Raji (cell line): ENCODE results near the gene CDC40.

Source experiments
- POLR2A ChIP-seq: IDR thresholded peaks from 2 replicates; pipeline ENCODE4 v1.6.1; 2011; ENCODE audit warnings: low read depth, low read length, control low read depth; ENCODE audit not compliant: insufficient read depth

CDC40 gene

GRCh38 chr6:110190726-110191125, 10.5 kb downstream of the CDC40 start:
- TF ChIP-seq POLR2A: no peak

GRCh38 chr6:110191477-110191876, 11.2 kb downstream of the CDC40 start:
- no peak for TF ChIP-seq POLR2A

GRCh38 chr6:110195639-110196038, 15.4 kb downstream of the CDC40 start:
- TF ChIP-seq POLR2A: no peak

GRCh38 chr6:110196874-110197273, 16.6 kb downstream of the CDC40 start:
- TF ChIP-seq POLR2A: no peak

GRCh38 chr6:110198561-110198960, 18.3 kb downstream of the CDC40 start:
- no peak for TF ChIP-seq POLR2A

- TF ChIP-seq POLR2A: no peak
Measured at GRCh38 chr6:110201151-110201884, 21.1 kb downstream of the CDC40 start.

GRCh38 chr6:110207652-110208051, 27.4 kb downstream of the CDC40 start:
- no peak for TF ChIP-seq POLR2A

GRCh38 chr6:110211753-110212152, 31.5 kb downstream of the CDC40 start:
- no peak for TF ChIP-seq POLR2A

- TF ChIP-seq POLR2A: no peak
Measured at GRCh38 chr6:110214338-110214737, 34.1 kb downstream of the CDC40 start.

GRCh38 chr6:110216140-110216539, 35.9 kb downstream of the CDC40 start:
- no peak for TF ChIP-seq POLR2A

GRCh38 chr6:110217266-110217665, 37.0 kb downstream of the CDC40 start:
- no peak for TF ChIP-seq POLR2A

- TF ChIP-seq POLR2A: no peak
Measured at GRCh38 chr6:110221738-110222137, 41.5 kb downstream of the CDC40 start.

- TF ChIP-seq POLR2A: no peak
Measured at GRCh38 chr6:110226261-110226660, 46.0 kb downstream of the CDC40 start.

GRCh38 chr6:110232450-110232849, 52.2 kb downstream of the CDC40 start:
- TF ChIP-seq POLR2A: no peak

- no peak for TF ChIP-seq POLR2A
Measured at GRCh38 chr6:110233770-110234374, 53.6 kb downstream of the CDC40 start.

GRCh38 chr6:110239526-110240274, 59.5 kb downstream of the CDC40 start:
- no peak for TF ChIP-seq POLR2A
